GM12864 (cell line): ENCODE results near the gene UBA52.

Experiments used
- DNase-seq: peaks from one replicate; pipeline ENCODE4 v3.0.0-alpha.2; 2011; ENCODE audit warnings: low read depth
- H3K4me3 ChIP-seq: 2 replicates; pipeline ENCODE4 v1.5.1; 2011; ENCODE audit warnings: mild to moderate bottlenecking, low read depth, low read length, control low read depth
- TF ChIP-seq, protein P1 (sequence below): IDR thresholded peaks from 2 replicates; pipeline ENCODE4 v1.5.1; 2011; ENCODE audit warnings: low read depth, mild to moderate bottlenecking, moderate library complexity, low read length, control low read depth, inconsistent platforms; ENCODE audit errors: missing control alignments

UBA52 gene

DNA sequence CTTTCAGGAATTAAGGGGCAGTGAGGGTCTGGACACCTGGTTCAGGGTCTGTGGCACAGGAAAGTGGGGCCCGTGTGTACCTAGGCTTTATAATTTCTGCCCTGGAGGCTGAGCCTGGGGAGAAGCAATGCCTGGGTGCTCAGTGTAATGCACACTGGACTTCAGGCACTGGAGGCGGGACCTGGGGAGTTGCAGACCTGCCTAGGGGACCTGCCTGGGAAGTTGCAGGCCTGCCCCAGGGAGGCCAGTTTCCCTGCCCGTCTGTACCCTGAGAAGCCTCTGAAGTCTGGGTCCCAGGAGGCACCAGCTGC is 38.5 kb downstream of the UBA52 start:
- H3K4me3 ChIP-seq, result no peak overlapping the region
- TF ChIP-seq, protein P1, sequence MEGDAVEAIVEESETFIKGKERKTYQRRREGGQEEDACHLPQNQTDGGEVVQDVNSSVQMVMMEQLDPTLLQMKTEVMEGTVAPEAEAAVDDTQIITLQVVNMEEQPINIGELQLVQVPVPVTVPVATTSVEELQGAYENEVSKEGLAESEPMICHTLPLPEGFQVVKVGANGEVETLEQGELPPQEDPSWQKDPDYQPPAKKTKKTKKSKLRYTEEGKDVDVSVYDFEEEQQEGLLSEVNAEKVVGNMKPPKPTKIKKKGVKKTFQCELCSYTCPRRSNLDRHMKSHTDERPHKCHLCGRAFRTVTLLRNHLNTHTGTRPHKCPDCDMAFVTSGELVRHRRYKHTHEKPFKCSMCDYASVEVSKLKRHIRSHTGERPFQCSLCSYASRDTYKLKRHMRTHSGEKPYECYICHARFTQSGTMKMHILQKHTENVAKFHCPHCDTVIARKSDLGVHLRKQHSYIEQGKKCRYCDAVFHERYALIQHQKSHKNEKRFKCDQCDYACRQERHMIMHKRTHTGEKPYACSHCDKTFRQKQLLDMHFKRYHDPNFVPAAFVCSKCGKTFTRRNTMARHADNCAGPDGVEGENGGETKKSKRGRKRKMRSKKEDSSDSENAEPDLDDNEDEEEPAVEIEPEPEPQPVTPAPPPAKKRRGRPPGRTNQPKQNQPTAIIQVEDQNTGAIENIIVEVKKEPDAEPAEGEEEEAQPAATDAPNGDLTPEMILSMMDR, result no peak
- no peak for DNase-seq

GRCh38 chr19:18610556-18611326 is 39.1 kb downstream of the UBA52 start:
- no peak overlapping the region for H3K4me3 ChIP-seq
- TF ChIP-seq, protein P1, result no peak
- DNase-seq, result no peak

DNA sequence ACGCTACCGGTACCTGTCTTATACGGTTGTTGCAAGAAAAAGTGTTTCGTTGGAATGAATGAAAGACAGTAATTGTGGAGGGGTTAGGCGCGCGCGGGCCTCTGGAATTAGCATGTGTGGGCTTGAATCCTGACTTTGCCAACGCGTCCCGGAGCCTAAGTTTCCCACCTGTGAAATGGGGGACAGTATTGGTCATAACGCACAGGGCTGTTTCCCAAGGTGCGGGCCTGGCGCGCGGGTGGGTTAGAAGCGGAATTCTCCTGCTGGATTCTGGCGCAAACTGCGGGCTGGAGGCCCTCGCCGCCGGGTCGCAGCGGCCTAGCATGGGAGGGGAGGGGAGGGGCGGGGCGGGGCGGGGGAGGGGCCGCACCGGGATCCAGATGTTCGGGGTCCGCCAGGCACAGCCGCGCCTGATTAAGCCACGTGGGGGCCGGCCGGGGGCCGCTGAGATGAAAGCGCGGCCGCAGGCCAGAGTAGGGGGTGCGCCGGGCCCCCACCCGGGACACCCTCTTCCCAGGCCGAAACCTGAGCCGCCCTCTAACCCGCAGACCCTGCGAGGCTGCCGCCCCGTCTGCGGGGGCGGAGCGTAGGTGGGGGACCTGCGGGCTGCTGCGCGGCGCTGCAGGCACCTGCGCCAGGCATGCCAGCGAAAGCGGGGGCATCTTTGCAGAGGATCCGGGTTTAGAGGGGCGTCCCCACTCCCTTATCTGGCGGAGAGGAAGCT is 39.8 kb downstream of the UBA52 start:
- DNase-seq, result no peak
- no peak overlapping the region for H3K4me3 ChIP-seq
- TF ChIP-seq, protein P1, result no peak

- TF ChIP-seq, protein P1, result no peak
- no peak for DNase-seq
- no peak overlapping the region for H3K4me3 ChIP-seq
These were observed 40.6 kb downstream of the UBA52 start for GRCh38 chr19:18612051-18612771.

GRCh38 chr19:18612772-18613588 is 41.3 kb downstream of the UBA52 start, which contains the start of gene TMEM59L:
TSS of gene TMEM59L (plus strand) at chr19:18612870. CDS start at chr19:18612959, 89 bp downstream.
- no peak for DNase-seq
- no peak within 1 kb of the TSS for H3K4me3 ChIP-seq
- TF ChIP-seq, protein P1, result no peak

DNA sequence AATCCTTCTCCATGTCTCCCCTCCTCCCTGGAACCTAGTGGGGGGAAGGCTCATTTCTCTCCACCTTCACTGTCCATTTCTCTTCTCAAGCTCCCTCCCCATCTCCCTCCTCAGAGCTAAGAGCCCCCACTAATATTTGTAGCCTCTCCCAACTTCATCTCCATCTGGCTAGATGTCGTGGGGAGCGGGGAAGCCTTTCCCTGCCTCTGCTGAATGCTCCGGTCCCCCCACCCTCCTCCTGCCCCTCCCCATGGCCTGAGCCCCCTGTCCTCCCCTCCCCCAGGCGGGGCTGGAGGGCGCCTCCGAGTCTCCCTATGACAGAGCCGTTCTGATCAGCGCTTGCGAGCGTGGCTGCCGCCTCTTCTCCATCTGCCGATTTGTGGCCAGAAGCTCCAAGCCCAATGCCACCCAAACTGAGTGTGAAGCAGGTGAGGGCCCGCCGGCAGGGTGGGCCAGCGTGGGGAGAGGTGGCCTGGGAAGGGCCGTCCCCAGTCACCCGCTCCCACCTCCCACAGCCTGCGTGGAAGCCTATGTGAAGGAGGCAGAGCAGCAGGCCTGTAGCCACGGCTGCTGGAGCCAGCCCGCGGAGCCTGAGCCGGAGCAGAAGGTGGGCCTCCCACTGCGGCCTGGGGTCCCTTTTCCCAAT is 42.1 kb downstream of the UBA52 start:
- TF ChIP-seq, protein P1, result no peak
- no peak overlapping the region for H3K4me3 ChIP-seq
- no peak for DNase-seq
